GM06990 (cell line): ENCODE measurements around the gene TOP2B.

Experiments
- DNase-seq: peaks from one replicate; pipeline ENCODE4 v3.0.0-alpha.2; 2011; ENCODE audit not compliant: insufficient read length; ENCODE audit errors: extremely low read depth
- H3K27me3 ChIP-seq: replicated peaks from 2 replicates; pipeline ENCODE4 v1.6.0; 2011; ENCODE audit warnings: low read length; ENCODE audit not compliant: control insufficient read depth, insufficient read depth
- H3K36me3 ChIP-seq: 2 replicates; pipeline ENCODE4 v1.5.1; 2011; ENCODE audit warnings: low read length; ENCODE audit not compliant: control insufficient read depth, insufficient read depth
- H3K4me3 ChIP-seq: replicated peaks from 2 replicates; pipeline ENCODE4 v1.5.1; 2011; ENCODE audit warnings: low read depth, mild to moderate bottlenecking, control low read depth, low read length
- TF ChIP-seq, protein P1 (sequence below): IDR thresholded peaks from 2 replicates; pipeline ENCODE4 v1.5.1; 2011; ENCODE audit warnings: low read length, control low read depth, mild to moderate bottlenecking, inconsistent platforms; ENCODE audit not compliant: insufficient read depth, poor library complexity, severe bottlenecking

The TOP2B gene

DNA sequence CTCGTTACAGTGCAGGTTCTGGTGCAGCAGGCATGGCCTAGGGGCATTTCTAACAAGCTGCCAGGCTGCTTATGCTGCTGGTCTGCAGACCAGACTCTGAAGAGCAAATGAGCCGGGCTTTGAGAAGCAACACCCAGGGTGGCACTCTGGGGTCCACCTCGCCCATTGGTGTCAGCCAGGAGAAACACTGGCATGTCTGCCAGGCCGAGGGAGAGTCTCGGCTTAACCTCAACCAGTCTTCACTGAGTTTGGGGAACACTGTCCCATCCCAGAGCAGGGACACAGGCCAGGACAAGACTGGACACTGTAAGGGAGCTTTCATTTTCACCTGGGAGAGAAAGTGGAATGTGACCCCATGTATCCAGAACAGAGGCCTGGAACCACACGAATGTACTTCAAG is 93.4 kb downstream of the TOP2B start:
- TF ChIP-seq, protein P1, sequence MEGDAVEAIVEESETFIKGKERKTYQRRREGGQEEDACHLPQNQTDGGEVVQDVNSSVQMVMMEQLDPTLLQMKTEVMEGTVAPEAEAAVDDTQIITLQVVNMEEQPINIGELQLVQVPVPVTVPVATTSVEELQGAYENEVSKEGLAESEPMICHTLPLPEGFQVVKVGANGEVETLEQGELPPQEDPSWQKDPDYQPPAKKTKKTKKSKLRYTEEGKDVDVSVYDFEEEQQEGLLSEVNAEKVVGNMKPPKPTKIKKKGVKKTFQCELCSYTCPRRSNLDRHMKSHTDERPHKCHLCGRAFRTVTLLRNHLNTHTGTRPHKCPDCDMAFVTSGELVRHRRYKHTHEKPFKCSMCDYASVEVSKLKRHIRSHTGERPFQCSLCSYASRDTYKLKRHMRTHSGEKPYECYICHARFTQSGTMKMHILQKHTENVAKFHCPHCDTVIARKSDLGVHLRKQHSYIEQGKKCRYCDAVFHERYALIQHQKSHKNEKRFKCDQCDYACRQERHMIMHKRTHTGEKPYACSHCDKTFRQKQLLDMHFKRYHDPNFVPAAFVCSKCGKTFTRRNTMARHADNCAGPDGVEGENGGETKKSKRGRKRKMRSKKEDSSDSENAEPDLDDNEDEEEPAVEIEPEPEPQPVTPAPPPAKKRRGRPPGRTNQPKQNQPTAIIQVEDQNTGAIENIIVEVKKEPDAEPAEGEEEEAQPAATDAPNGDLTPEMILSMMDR, result no peak
- Histone ChIP-seq H3K27me3 (peaks cover 2% of the 10 kb centered on the region), H3K36me3 (no peaks in the 10 kb centered on the region), H3K4me3 (no peak overlapping the region)
- DNase-seq, result no peak

DNA sequence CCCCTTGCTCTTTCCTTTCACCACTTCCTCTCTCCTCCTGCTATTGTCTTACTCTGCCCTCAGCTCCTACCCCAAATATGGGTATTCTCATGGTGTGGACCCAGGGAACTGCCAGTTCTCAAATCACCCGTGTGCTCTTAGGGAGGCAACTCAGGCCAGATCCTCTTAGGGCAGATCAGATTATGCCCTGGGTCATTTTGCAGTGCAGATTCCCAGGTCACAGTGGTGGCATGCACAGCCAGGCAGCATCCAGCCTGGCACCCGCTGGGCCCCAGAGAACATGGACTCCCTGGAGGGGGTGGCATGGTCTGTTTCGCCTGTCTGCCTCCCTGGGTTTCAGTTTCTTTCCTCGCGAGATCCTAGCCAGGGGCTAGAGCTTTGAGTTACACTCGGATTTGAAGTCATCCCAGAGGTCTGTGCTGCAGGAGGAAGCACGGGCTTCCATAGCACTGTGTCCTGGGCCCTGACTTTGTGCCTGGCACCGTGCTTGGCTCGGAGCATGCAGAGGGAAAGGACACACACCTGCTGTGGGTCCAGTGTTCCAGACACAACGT is 96.1 kb downstream of the TOP2B start:
- DNase-seq, result no peak
- Histone ChIP-seq H3K4me3 (no peak overlapping the region), H3K36me3 (no peaks in the 10 kb centered on the region), H3K27me3 (no peaks in the 10 kb centered on the region; the same call in none of the 2 replicates)
- TF ChIP-seq, protein P1, result no peak

DNA sequence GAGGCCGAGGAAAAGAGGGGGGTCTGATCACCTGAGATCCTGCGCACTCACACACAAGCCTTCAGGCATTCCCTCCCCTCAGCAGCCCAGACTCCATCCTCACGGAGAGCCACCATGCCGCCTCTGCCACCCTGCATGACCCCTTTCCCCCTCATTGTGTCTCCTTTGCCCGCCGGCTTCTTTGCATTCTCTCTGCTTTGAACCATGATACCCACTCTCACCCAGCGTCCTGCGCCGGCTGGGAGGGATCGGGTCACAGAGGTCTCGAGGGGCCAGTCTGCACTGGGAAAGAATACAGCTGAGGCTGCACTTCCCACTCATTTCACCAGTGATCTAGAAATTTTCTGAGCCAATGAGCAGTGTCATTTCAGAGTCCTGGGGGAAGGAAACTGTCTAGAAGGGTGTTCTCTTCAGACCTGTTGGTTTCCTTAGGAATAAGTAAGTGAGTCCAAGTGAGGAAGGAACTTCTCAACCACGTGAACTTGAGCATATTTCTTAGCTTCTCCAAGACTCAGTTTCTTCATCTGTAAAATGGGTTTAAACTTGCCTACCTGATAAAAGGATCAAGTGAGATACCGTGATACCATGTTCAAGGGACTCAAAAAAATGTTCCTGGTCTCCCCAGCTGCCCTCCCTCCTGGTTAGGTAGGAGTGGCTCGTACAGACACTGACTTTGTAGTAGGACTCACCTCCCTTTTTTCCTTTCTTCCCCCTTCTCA is 96.7 kb downstream of the TOP2B start:
- Histone ChIP-seq H3K36me3 (no peaks in the 10 kb centered on the region), H3K4me3 (no peak overlapping the region), H3K27me3 (no peaks in the 10 kb centered on the region; the same call in none of the 2 replicates)
- no peak for DNase-seq
- TF ChIP-seq, protein P1, result no peak

DNA sequence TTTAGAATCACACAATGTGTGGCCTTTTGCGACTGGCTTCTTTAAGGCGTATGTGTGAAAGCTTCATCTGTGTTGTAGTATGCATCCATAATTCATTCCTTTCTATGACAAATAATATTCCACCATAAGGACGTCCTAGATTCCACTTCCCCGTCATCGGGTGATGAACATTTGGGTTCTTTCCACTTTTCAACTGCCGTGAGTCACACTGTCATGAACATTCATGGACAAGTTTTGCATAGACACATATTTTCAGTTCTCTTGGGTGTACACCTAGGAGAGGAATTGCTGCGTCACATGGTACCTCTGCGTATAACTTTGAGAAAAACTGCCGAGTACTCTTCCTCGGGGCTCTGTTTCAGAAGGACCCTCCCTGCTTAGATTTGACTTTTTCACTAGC is 97.3 kb downstream of the TOP2B start:
- H3K27me3 ChIP-seq, result no peaks in the 10 kb centered on the region; the same call in none of the 2 replicates
- no peak for DNase-seq
- no peaks in the 10 kb centered on the region for H3K36me3 ChIP-seq
- TF ChIP-seq, protein P1, result no peak
- no peak overlapping the region for H3K4me3 ChIP-seq

DNA sequence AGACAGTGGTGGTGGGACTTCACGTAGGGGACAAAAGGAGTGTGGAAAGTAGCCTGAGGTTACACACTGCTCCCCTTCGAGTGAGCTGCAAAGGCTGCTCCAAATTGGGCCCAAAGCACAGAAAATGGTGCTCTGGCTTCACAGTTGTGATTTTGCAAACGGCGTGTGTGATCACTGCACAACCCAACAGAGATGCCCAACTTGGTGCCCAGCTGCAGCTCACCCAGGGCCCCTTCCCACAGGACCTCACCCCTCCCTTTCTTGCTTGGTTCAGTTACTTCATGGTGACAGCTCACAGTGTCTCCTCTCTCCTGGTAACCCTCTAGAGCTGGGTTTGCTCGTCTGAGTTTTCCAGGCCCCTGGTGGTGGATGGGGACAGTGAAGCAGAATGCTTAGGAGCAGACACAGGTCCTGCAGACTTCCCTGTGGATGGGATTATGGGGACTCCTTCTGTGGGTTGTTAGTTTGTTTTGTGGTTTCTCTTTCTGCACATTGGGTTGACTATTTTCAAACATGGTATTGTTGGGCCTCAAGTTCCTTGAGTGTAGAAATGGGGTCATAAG is 98.3 kb downstream of the TOP2B start:
- no peaks in the 10 kb centered on the region for H3K36me3 ChIP-seq
- TF ChIP-seq, protein P1, result no peak
- H3K27me3 ChIP-seq, result no peaks in the 10 kb centered on the region; the same call in none of the 2 replicates
- no peak for DNase-seq
- H3K4me3 ChIP-seq, result no peak overlapping the region
